Transverse colon (tissue), 4 donors: ENCODE measurements around the gene IL4R. TPM values are rescaled to one million over a fixed set of nuclear protein-coding genes. Genes with fewer than 3 reads are reported as not detected.

Experiments
- DNase-seq: peaks from one replicate; pipeline ENCODE4 v3.0.0-alpha.2; 2019
- H3K27ac ChIP-seq, 4 donors: fragments of 200-600 bp; sonication (generic); 2 replicates each; pipeline ENCODE4 v1.5.1; 2016 to 2018; ENCODE audit warnings: inconsistent platforms in 4 of 4
- H3K27me3 ChIP-seq: fragments of 200-600 bp; sonication (generic); 2 replicates; pipeline ENCODE4 v1.5.1; 2017; ENCODE audit warnings: inconsistent platforms
- H3K36me3 ChIP-seq, 4 donors: fragments of 200-600 bp; sonication (generic); 2 replicates each; pipeline ENCODE4 v1.5.1; 2017 to 2019; ENCODE audit warnings: inconsistent platforms in 4 of 4
- H3K4me1 ChIP-seq, 4 donors: fragments of 200-600 bp; sonication (generic); 2 replicates each; pipeline ENCODE4 v1.5.1; 2017 to 2020; ENCODE audit warnings: inconsistent platforms in 4 of 4
- H3K4me3 ChIP-seq, 4 donors: fragments of 200-600 bp; sonication (generic); 1 replicate in 1 of 4; 2 replicates in 3 of 4; pipeline versions ENCODE4 v1.5.1 to v1.6.1; 2017 to 2019; ENCODE audit warnings: inconsistent platforms in 4 of 4
- H3K9me3 ChIP-seq, 2 donors: fragments of 200-600 bp; sonication (generic); 2 replicates each; pipeline ENCODE4 v1.5.1; 2017 to 2019; ENCODE audit warnings: inconsistent platforms in 2 of 2
- CTCF ChIP-seq, 5 experiments: fragments of 200-600 bp in 3 of 5; fragments of 450-650 bp in 2 of 5; sonication (generic) in 3 of 5; IDR thresholded peaks; 1 replicate in 2 of 5; 2 replicates in 3 of 5; pipeline ENCODE4 v1.5.1; 2016 to 2017; ENCODE audit warnings: antibody characterized with exemption in 5 of 5, inconsistent platforms in 3 of 5, mild to moderate bottlenecking in 2 of 5, moderate library complexity in 1 of 5
- EP300 ChIP-seq: sonication (generic); formaldehyde crosslinking; IDR thresholded peaks from one replicate; pipeline ENCODE4 v1.6.1; 2017; ENCODE audit warnings: antibody characterized with exemption, low read depth
- POLR2A ChIP-seq: fragments of 450-650 bp; IDR thresholded peaks from one replicate; pipeline ENCODE4 v1.6.1; 2016; ENCODE audit warnings: antibody characterized with exemption, mild to moderate bottlenecking, moderate library complexity
- POLR2AphosphoS5 ChIP-seq, 3 donors: sonication (generic); formaldehyde crosslinking; IDR thresholded peaks; one replicate each; pipeline ENCODE4 v1.6.1; 2016; ENCODE audit warnings: antibody characterized with exemption in 3 of 3
- WGBS, 2 donors: methylation state at CpG; one replicate each; pipeline ENCODE4 v1.1.5; 2018; ENCODE audit warnings: low coverage in 1 of 2; 5-methylcytosine and 5-hydroxymethylcytosine counted together
- in situ Hi-C, 4 donors: fragments of 200-750 bp; cut with MboI; loops; one replicate each; pipeline versions ENCODE4 v1.15.0 to v1.15.1; 2017; ENCODE audit warnings: low sequenced_read_pairs in 3 of 4, low pct_ligation_motif_present in 1 of 4, low pct_unique_long_range_greater_than_20kb in 1 of 4
- intact Hi-C: fragments of 100-400 bp; cut with DNase I; formaldehyde crosslinking; loops from one replicate; pipeline ENCODE4 v1.15.1; 2023; ENCODE audit warnings: low total_unique reads
- total RNA-seq, 4 donors: library from RNA; depleted of rRNA; stranded (reverse); fragments of >200 nt; gene quantifications; one replicate each; pipeline ENCODE4 v1.1.0, GENCODE V29; 2016

IL4R gene
- total RNA-seq, 4 donors from 2014 or later = 106 to 235 (median 156) TPM

- in situ Hi-C loops = loop anchor here in 2 of 4 donors (25.0 kb wide), 1 partner anchor 88 kb away; no protein-coding TSS in a partner anchor
- no peak for DNase-seq
- no peaks in the 10 kb centered on the region for H3K36me3 ChIP-seq
- H3K27me3 ChIP-seq = no peaks in the 10 kb centered on the region
- H3K9me3 ChIP-seq = no peaks in the 10 kb centered on the region
- H3K4me1 ChIP-seq = peaks cover 60 to 99% (median 78%) of the 10 kb centered on the region in 4 donors
- TF ChIP-seq POLR2A = no peak
- no peak for TF ChIP-seq POLR2AphosphoS5 (IDR thresholded peaks at IDR 0.05)
- no peak for TF ChIP-seq EP300
- no peak for TF ChIP-seq CTCF (IDR thresholded peaks at IDR 0.05)
- H3K4me3 ChIP-seq = no peak overlapping the region
- peak overlapping the region; percentile 93 to 99 (median 99) for H3K27ac ChIP-seq
- 91 to 96% methylated on average over 8 of the region's 8 CpGs for WGBS, 2 donors
- intact Hi-C loops = no loop called here
Measured at GRCh38 chr16:27325736-27326135, 12.0 kb downstream of the IL4R start.

- peaks cover 0 to 5% (median 0%) of the 10 kb centered on the region in 4 donors for H3K36me3 ChIP-seq
- no peaks in the 10 kb centered on the region for H3K9me3 ChIP-seq
- no peak for DNase-seq
- no peaks in the 10 kb centered on the region for H3K27me3 ChIP-seq
- TF ChIP-seq POLR2A (no peak), CTCF (IDR thresholded peaks at IDR 0.05) (no peak), POLR2AphosphoS5 (IDR thresholded peaks at IDR 0.05) (no peak), EP300 (no peak)
- intact Hi-C loops = no loop called here
- WGBS, 2 donors = 91% methylated on average over 6 of the region's 6 CpGs; no CpG with 5 or more reads in 1 of the 2 donors
- H3K4me1 ChIP-seq = peaks cover 61 to 99% (median 78%) of the 10 kb centered on the region in 4 donors
- peak overlapping the region; percentile 93 to 99 (median 99) for H3K27ac ChIP-seq
- in situ Hi-C loops = loop anchor here in 2 of 4 donors (25.0 kb wide), 1 partner anchor 89 kb away; no protein-coding TSS in a partner anchor
- no peak overlapping the region for H3K4me3 ChIP-seq
Measured at GRCh38 chr16:27326251-27326650, 12.5 kb downstream of the IL4R start.

- Histone ChIP-seq H3K4me3 (no peak overlapping the region), H3K36me3 (peaks cover 0 to 12% (median 0%) of the 10 kb centered on the region in 4 donors), H3K27me3 (no peaks in the 10 kb centered on the region), H3K27ac (peak overlapping the region; percentile 93 to 99 (median 99)), H3K4me1 (peaks cover 57 to 96% (median 74%) of the 10 kb centered on the region in 4 donors), H3K9me3 (no peaks in the 10 kb centered on the region)
- in situ Hi-C loops = loop anchor here in 2 of 4 donors (25.0 kb wide), 1 partner anchor 90 kb away; no protein-coding TSS in a partner anchor
- intact Hi-C loops = no loop called here
- 36 to 47% methylated on average over 4 to 17 of the region's 19 CpGs for WGBS, 2 donors
- peak; percentile 77 for DNase-seq
- no peak for TF ChIP-seq POLR2A
- peak; percentile 87 for TF ChIP-seq EP300
- no peak for TF ChIP-seq CTCF (IDR thresholded peaks at IDR 0.05)
- TF ChIP-seq POLR2AphosphoS5 (IDR thresholded peaks at IDR 0.05) = peak; percentile 68 to 78 (median 68)
Measured at GRCh38 chr16:27326738-27327585, 13.2 kb downstream of the IL4R start.

GRCh38 chr16:27327586-27327915 lies 13.8 kb downstream of the IL4R start:
- H3K27ac ChIP-seq = peak overlapping the region; percentile 93 to 99 (median 99)
- H3K4me3 ChIP-seq = no peak overlapping the region
- H3K4me1 ChIP-seq = peaks cover 51 to 90% (median 68%) of the 10 kb centered on the region in 4 donors
- in situ Hi-C loops = loop anchor here in 2 of 4 donors (25.0 kb wide), 1 partner anchor 90 kb away; no protein-coding TSS in a partner anchor
- TF ChIP-seq EP300 = no peak
- no peak for TF ChIP-seq POLR2AphosphoS5 (IDR thresholded peaks at IDR 0.05)
- TF ChIP-seq CTCF (IDR thresholded peaks at IDR 0.05) = no peak
- TF ChIP-seq POLR2A = no peak
- WGBS, 2 donors = 67 to 74% methylated on average over 1 to 2 of the region's 3 CpGs
- H3K9me3 ChIP-seq = no peaks in the 10 kb centered on the region
- peaks cover 0 to 16% (median 0%) of the 10 kb centered on the region in 4 donors for H3K36me3 ChIP-seq
- no peak for DNase-seq
- intact Hi-C loops = no loop called here
- H3K27me3 ChIP-seq = no peaks in the 10 kb centered on the region
